GM11168 (cell line): ENCODE data around the gene NPPB.
"Not testable (repeated sequence)": the region's sequence is repeated elsewhere in the genome, so short reads cannot be mapped to it uniquely, and the experiment has no call there.

ENCODE experiments used
- in situ Hi-C: fragments of 300-500 bp; cut with MboI; formaldehyde crosslinking; loops from one replicate; pipeline ENCODE4 v1.12.0; 2022; ENCODE audit warnings: low sequenced_read_pairs; ENCODE audit not compliant: unreplicated experiment

NPPB gene

GRCh38 chr1:11858613-11858967 is at the start of gene NPPB:
NPPB (minus strand) TSS chr1:11858945; CDS start chr1:11858833, 112 bp downstream.
- in situ Hi-C loops, result no loop called here

DNA sequence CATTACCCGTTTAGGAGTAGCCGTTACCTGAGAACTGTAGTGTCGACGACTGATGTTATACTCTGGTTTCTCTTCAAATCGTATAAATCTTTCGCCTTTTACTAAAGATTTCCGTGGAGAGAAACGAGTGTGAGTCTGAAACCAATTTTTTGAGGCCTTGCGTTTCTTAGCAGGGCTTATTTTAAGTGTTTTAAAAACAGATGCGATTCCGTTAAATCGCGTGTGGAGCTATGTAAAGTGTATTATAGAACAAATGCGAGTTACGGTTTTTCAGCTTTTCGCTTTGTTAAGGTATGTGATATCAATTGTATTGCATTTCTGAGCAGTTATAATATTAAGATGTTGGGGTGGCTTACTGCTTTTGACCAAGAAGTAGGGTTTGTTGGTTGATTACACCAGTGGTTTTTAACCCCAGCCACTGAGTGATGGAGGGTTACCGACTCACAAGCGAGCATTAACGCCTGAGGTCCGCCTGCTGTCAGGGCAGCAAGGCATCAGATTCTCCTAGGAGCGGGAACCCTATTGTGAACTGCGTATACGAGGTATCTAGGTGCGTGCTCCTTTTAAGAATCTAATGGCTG is 49.4 kb upstream of the NPPB start:
- in situ Hi-C loops, result no loop called here

DNA sequence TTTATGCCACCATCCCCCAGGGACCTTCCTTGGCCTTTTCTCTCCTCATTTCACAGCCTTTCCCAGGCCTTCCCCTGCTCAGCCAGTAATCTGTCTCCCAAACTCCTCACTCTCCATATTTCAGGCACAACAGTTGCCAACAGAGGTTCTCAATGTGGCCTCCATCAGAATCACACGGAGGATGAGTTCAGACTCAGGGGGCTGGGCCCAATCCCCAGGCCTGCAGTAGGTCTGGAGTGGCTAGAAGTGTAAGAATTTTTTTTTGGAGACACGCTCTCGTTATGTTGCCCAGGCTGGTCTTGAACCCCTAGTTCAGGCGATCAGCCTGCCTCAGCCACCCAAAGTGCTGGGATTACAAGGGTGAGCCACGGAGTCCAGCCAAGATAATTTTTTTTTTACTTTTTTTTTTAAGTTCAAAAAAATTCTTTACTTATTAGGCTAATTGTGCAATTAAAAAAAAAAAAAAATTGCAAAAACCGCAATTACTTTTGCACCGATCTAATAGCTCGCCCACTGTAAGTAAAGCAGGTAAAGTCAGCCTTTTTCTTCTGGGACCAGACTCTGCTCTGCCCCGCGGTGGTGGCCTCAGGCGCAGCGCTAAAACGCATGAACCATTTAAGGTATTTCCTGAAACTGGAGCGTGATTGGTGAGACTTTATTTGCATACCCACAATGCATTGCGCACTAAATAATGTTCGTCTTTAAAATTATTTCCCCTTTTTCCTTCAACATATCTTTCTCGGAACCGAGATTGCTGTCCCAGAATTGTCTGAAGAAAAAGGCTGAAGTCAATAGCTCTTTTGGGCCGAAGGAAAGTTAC is 48.7 kb upstream of the NPPB start:
- in situ Hi-C loops, result no loop called here

DNA sequence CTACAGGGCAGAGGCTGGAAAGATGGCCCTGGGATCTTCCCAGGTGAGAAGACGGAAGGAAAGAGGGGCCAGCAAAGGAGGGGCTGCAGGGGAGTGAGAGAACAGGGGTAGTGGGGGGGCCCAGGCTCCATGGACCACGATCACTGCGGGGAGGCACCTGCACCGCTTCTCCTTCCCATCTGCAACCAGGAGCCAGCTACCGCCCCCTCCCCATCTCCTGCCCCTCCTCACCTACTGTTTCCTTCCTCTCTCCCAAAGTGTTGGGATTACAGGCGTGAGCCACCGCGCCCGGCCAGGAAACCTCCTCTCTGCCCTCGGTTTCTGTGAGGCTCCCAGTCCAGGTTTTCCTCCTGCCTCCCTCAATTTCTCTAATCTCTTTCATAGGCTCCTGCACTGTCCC is 48.1 kb upstream of the NPPB start:
- in situ Hi-C loops, result no loop called here

DNA sequence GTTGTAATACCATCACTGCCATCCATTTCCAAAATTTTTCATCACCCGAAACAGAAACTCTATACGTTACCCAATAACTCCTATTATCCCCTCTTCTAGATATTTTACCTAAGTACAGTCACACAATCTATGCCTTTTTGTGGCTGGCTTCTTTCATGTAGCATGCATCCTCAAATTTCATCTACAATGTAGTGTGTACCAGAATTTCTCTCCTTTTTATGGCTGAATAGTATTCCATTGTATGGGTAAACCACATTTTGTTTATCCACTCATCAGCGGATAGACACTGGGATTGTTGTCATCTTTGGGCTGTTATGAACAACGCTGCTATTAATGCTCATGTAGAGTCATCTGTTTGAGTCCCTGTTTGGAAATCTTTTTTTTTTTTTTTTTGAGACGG is 46.2 kb upstream of the NPPB start:
- in situ Hi-C loops, result no loop called here

DNA sequence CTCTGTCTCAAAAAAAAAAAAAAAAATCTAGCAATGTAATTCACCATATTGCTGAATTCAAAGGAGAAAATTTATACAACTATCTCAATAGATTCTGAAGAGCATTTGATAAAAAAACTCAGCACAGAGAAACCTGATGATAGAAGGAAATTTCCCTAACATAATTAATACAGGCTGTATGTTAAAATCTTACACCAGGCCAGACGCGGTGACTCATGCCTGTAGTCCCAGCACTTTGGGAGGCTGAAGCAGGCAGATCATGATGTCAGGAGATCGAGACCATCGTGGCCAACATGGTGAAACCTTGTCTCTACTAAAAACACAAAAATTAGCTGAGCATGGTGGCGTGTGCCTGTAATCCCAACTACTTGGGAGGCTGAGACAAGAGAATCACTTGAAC is 45.4 kb upstream of the NPPB start:
- in situ Hi-C loops, result not testable (repeated sequence)

GRCh38 chr1:11903210-11903609 is 44.5 kb upstream of the NPPB start:
- in situ Hi-C loops, result no loop called here

- in situ Hi-C loops, result not testable (repeated sequence)
These were observed 42.7 kb upstream of the NPPB start for GRCh38 chr1:11901446-11901845.

DNA sequence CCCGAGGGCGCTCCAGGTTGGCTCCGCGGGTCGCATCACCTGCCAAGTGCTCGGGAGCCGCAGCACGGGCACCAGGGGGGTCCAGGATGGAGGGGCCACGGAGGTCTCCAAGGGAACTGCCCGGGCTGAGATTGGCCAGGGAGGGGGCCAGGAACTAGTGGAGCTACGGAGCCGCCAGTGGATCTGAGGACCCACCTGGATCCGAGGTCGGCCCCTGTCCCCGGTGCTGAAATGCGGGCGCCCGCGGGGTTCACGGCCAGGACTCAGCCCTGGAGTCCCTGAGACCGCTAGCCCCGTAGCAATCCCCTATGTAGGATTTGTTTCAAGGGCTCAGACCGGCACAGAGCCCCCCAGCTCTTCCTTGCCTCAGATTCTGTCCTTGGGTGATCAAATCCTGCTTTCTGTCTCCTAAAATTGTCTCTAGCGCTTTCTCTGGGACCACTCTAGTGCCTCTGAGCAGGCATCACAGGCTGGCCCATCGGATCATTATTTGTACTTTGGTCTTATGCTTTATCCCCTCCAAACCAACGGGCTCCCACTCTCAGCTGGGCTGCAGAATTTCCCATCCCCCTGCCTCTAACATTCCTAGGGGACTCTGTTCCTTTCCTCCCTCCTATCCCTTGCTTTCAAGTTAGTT is 40.2 kb upstream of the NPPB start:
- in situ Hi-C loops, result no loop called here

- in situ Hi-C loops, result no loop called here
These were observed 39.5 kb upstream of the NPPB start for GRCh38 chr1:11898086-11898785.

GRCh38 chr1:11894501-11894900 is 35.8 kb upstream of the NPPB start:
- in situ Hi-C loops, result not testable (repeated sequence)

- in situ Hi-C loops, result no loop called here
These were observed 35.1 kb upstream of the NPPB start for GRCh38 chr1:11893907-11894251.

GRCh38 chr1:11891433-11892186 is 32.9 kb upstream of the NPPB start:
- in situ Hi-C loops, result no loop called here

DNA sequence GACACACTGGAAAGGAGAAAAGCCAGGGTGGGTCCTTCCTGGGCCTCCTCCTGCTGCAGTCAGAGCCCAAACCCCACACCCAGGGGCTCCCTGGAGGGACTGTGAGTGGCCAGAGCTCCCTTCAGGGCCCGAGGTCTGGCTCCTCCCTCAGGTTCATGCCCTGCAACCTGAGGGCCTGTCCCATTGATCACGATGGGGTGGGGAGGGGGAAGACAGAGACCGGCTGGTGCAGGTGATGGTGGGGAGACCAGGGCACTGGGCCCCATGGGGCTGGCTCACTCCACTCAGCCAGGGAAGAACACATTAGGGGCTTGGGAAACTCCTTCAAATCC is 30.1 kb upstream of the NPPB start:
- in situ Hi-C loops, result loop anchor here (5.0 kb wide), 1 partner anchor 47 kb away; no protein-coding TSS in a partner anchor

DNA sequence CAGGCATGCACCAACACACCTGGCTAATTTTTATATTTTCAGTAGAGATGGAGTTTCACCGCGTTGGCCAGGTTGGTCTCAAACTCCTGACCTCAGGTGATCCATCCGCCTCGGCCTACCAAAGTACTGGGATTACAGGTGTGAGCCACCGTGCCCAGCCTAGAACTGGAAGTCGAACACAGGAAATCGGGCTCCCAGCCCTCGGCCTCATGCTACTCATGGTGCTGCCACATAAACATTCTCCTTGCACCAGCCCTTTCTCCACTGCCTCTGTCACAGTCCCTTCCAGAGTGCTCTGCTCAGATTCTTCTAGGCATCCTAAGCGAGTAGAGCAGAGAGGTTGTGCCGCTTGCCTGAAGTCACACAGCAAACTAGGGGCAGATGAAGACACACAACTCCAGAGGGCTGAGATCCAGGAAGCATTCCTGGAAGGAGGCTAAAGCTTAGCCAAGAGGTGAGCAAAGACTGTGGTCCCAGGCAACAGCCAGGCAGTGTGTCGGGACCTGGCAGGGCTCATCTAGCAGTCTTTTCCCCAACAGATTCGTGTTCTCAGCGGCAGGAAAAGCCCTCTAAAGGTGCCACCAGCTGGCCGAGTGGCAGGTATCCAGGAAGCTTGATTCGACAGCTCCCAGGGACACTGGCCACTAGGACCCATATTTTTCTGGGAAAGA is 29.6 kb upstream of the NPPB start:
- in situ Hi-C loops, result loop anchor here (5.0 kb wide), 1 partner anchor 46 kb away; no protein-coding TSS in a partner anchor

DNA sequence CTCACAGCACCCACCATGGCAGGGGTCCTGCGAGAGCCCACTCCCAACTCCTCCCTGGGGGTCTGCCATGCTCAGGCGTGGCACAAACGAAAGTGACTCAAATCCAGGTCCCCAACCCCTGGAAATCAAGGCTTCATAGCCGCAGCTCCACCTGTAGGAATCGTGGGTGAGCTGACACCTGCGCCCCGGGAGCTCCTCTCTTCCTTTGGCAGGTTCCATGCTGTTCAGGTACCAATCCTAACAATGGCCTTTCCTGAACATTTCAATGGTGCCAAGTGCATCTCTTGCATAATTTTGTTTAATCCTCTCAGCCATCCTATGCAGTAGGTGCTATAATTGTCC is 28.9 kb upstream of the NPPB start:
- in situ Hi-C loops, result loop anchor here (5.0 kb wide), 1 partner anchor 45 kb away; no protein-coding TSS in a partner anchor

DNA sequence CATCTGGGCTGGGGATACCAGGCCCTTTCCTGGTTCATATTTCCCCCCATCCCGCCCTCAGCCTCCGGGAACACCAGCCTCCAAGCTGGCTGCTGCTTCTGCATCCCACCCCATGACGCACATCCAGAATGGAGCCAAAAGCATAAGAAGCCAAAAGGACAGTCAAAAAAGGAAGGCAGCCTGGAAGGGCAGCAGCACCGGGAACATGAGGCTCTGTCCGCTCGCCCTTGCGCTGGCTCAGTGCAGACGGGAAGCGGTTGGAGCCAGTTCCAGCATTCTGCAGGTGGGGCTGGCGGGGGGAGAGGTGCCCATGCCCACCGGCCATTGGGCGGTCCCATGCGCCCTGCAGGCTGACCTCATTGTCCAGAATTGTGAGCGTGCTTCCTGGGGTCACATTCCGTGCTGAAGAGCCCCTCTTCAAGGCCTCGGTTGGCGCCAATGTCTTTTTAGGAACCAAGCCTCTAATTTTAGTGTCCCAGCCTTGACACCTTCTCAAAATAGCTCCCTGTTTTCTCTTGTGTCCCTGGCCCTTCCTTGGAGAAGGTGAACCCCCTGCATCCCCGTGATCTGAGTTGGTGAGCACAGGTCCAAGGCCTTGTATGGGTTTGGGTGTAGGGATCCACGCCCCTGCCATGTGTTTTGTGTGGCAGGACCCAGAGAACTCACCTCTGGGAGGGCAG is 28.4 kb upstream of the NPPB start:
- in situ Hi-C loops, result loop anchor here (5.0 kb wide), 1 partner anchor 45 kb away; no protein-coding TSS in a partner anchor

DNA sequence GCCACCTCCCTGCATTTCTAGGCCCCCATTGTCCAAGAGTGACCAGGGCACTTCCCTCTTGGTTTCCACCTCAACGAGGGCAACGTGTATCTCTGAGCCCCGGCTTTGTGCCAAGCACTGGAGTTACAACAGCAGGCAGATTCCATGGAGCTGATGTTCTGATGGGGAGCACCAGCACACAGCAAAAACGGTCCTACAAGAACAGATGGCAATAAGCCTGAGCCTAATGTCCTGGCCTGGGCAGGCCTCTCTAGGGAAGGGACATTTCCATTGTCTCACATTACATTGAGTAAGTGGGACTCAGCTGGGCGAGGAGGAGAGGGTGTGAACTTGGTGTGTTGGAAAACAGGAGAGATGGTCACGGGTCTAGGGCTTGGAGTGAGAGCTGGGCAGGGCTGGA is 27.2 kb upstream of the NPPB start:
- in situ Hi-C loops, result loop anchor here (5.0 kb wide), 1 partner anchor 44 kb away; no protein-coding TSS in a partner anchor

- in situ Hi-C loops, result no loop called here
These were observed 24.2 kb upstream of the NPPB start for GRCh38 chr1:11882814-11883538.
